K562 (cell line): Measurements from ENCODE around the gene ZNF12. TPM values are rescaled to one million over a fixed set of nuclear protein-coding genes. Genes with fewer than 3 reads are reported as not detected.
"Not testable (repeated sequence)": the region's sequence is repeated elsewhere in the genome, so short reads cannot be mapped to it uniquely, and the experiment has no call there.

Source experiments
- ATAC-seq: fragments of 200-7000 bp; cut with Tn5 transposase; 3 replicates; pipeline ENCODE4 v1.9.1; 2020; ENCODE audit warnings: moderate library complexity
- BruUV-seq: library from RNA; stranded (reverse); fragments of 400-500 nt; replicated peaks from 2 replicates; lab custom pipeline; 2021; lab: Mats Ljungman, UMichigan
- CTCF ChIA-PET: fragments of 300-600 bp; formaldehyde crosslinking; extraction: SDS; loops from one replicate; lab custom pipeline; 2021; ENCODE audit warnings: low intra/inter-chr PET ratio; lab: Yijun Ruan, JAX
- POLR2A ChIA-PET: fragments of 300-600, 350-650 bp; sonication (Branson Sonifier 250); formaldehyde crosslinking; extraction: SDS; loops from one replicate; lab custom pipeline; 2021; ENCODE audit warnings: antibody characterized with exemption, inconsistent platforms; lab: Yijun Ruan, JAX
- DNase-seq, 4 experiments: peaks; one replicate each; pipeline versions ENCODE4 v3.0.0 to v3.0.0-alpha.2; 2011 to 2018; ENCODE audit warnings: low spot score in 3 of 4, mixed read lengths in 3 of 4; ENCODE audit errors: extremely low read depth in 1 of 4
- FAIRE-seq: peaks from 2 replicates; lab custom pipeline; 2011; peaks lifted over from hg19 to GRCh38; lab: Jason Lieb, UNC
- H2AFZ ChIP-seq: 2 replicates; pipeline ENCODE4 v1.6.0; 2011; ENCODE audit warnings: low read depth, low read length, control low read depth, inconsistent platforms
- H3K27ac ChIP-seq: fragments of 200-600 bp; 3 replicates; pipeline ENCODE4 v1.8.0; 2011; ENCODE audit warnings: low read depth, mild to moderate bottlenecking, control low read depth, inconsistent platforms, low read length, moderate library complexity, mixed read lengths; ENCODE audit errors: extremely low read depth
- H3K27me3 ChIP-seq, 2 experiments: fragments of 300-600 bp in 1 of 2; 2 replicates in 1 of 2; 3 replicates in 1 of 2; pipeline versions ENCODE4 v1.6.0 to v1.8.0; 2011; ENCODE audit warnings: inconsistent platforms in 2 of 2, low read length in 2 of 2, mild to moderate bottlenecking in 1 of 2, mixed read lengths in 1 of 2, moderate library complexity in 1 of 2; ENCODE audit not compliant: control insufficient read depth in 2 of 2, insufficient read depth in 2 of 2
- H3K36me3 ChIP-seq: fragments of 300-600 bp; 3 replicates; pipeline ENCODE4 v1.8.0; 2011; ENCODE audit warnings: mild to moderate bottlenecking, low read length, inconsistent platforms; ENCODE audit not compliant: control insufficient read depth, insufficient read depth
- H3K4me1 ChIP-seq, 2 experiments: fragments of 200-600 bp in 1 of 2; replicated peaks in 1 of 2; 2 replicates in 1 of 2; 3 replicates in 1 of 2; pipeline versions ENCODE4 v1.5.1 to v1.8.0; 2011; ENCODE audit warnings: inconsistent platforms in 2 of 2, low read length in 2 of 2, mild to moderate bottlenecking in 1 of 2, mixed read lengths in 1 of 2, moderate library complexity in 1 of 2; ENCODE audit not compliant: control insufficient read depth in 2 of 2, insufficient read depth in 2 of 2
- H3K4me2 ChIP-seq: 2 replicates; pipeline ENCODE4 v1.6.1; 2011; ENCODE audit warnings: low read length, control low read depth, inconsistent platforms, mixed read lengths; ENCODE audit not compliant: insufficient read depth
- H3K4me3 ChIP-seq: fragments of 200-600 bp; sonication (generic), shearing (Covaris generic); 2 replicates; pipeline ENCODE4 v1.5.1; 2016; ENCODE audit warnings: control low read depth, inconsistent platforms
- H3K79me2 ChIP-seq: fragments of 200-600 bp; 3 replicates; pipeline ENCODE4 v1.8.0; 2011; ENCODE audit warnings: low read length, inconsistent platforms; ENCODE audit not compliant: control insufficient read depth, insufficient read depth
- H3K9ac ChIP-seq, 2 experiments: 2 replicates each; pipeline versions ENCODE4 v1.6.0 to v1.6.1; 2011; ENCODE audit warnings: low read depth in 2 of 2, low read length in 2 of 2, control low read depth in 1 of 2, inconsistent platforms in 1 of 2, mild to moderate bottlenecking in 1 of 2, mixed read lengths in 1 of 2; ENCODE audit not compliant: insufficient read depth in 1 of 2
- H3K9me1 ChIP-seq: one replicate; pipeline ENCODE4 v1.6.0; 2011; ENCODE audit warnings: inconsistent platforms, mild to moderate bottlenecking, low read length, moderate library complexity; ENCODE audit not compliant: control insufficient read depth, insufficient read depth
- H3K9me3 ChIP-seq: replicated peaks from 2 replicates; pipeline ENCODE4 v1.5.1; 2011; ENCODE audit warnings: low read depth, low read length, inconsistent platforms; ENCODE audit not compliant: control insufficient read depth, insufficient read depth
- H4K20me1 ChIP-seq: replicated peaks from 2 replicates; pipeline ENCODE4 v1.6.1; 2011; ENCODE audit warnings: low read length, inconsistent platforms, mixed read lengths; ENCODE audit not compliant: control insufficient read depth, insufficient read depth
- KLF6 ChIP-seq: fragments of 250-450 bp; sonication (Bioruptor Pico); IDR thresholded peaks from 2 replicates; pipeline ENCODE4 v1.4.0; 2020; ENCODE audit warnings: mild to moderate bottlenecking, moderate library complexity, borderline replicate concordance
- PATZ1 ChIP-seq: fragments of 250-450 bp; sonication (Bioruptor Pico); IDR thresholded peaks from 2 replicates; pipeline ENCODE4 v1.5.0; 2020; ENCODE audit warnings: mild to moderate bottlenecking, borderline replicate concordance
- POLR2G ChIP-seq: fragments of 200-400 bp; formaldehyde crosslinking; IDR thresholded peaks from 2 replicates; pipeline ENCODE4 v1.6.1; 2017; ENCODE audit warnings: low read depth, mild to moderate bottlenecking, antibody characterized with exemption, low read length, moderate library complexity
- WGBS: fragments of 100-300 bp; shearing (Covaris generic); methylation state at CpG from one replicate; pipeline ENCODE4 v1.1.6; 2016; ENCODE audit warnings: low coverage, mixed read lengths; ENCODE audit not compliant: insufficient coverage; ENCODE audit errors: missing lambda C conversion rate; 5-methylcytosine and 5-hydroxymethylcytosine counted together
- in situ Hi-C: fragments of 300-500 bp; cut with MboI; formaldehyde crosslinking; loops from 4 replicates; pipeline ENCODE4 v1.15.0; 2018; ENCODE audit warnings: inconsistent platforms, mixed read lengths
- intact Hi-C: fragments of 100-400 bp; cut with micrococcal nuclease; formaldehyde crosslinking; loops from 2 replicates; pipeline ENCODE4 v1.14.2; 2022
- polyA plus RNA-seq, 8 experiments: library from polyadenylated mRNA; depleted of rRNA in 4 of 8; stranded (reverse) in 5 of 8; unstranded in 3 of 8; fragments of >200 nt; fragmentation: Nextera tagmentation in 2 of 8; fragmentation: Illumina TruSeq in 1 of 8; extraction: Ambion mirVana in 2 of 8; extraction: Trizol in 1 of 8; gene quantifications; 2 replicates each; pipeline versions ENCODE4 v1.2.1 to v1.2.3, GENCODE V29; 2011 to 2014; ENCODE audit warnings: inconsistent platforms in 1 of 8, missing spikeins in 1 of 8
- total RNA-seq, 7 experiments: library from RNA; depleted of rRNA in 6 of 7; stranded (reverse); fragments of >200 nt in 6 of 7; fragmentation: Illumina TruSeq in 2 of 7; extraction: Trizol in 2 of 7; gene quantifications; 2 replicates each; pipeline versions ENCODE4 v1.2.1 to v1.2.3, GENCODE V29; 2011 to 2021; ENCODE audit warnings: low replicate concordance in 1 of 7

The ZNF12 gene
- total and polyA plus RNA-seq, 9 of the 15 experiments (the other 6 are each of a cell fraction or from before 2014, with no cell fraction given) = 5.8 to 32.3 (median 18.9) TPM

GRCh38 chr7:6706666-6707407, at the start of gene ZNF12 (continued):
- TF ChIP-seq PATZ1 (CRISPR knock-in tag) = no peak
- TF ChIP-seq KLF6 (CRISPR knock-in tag) = no peak

- H2AFZ ChIP-seq, FAIRE-seq, H3K9me3 ChIP-seq, in situ Hi-C loops, BruUV-seq, H3K4me2 ChIP-seq, DNase-seq, H3K27ac ChIP-seq, H3K79me2 ChIP-seq, H3K9me1 ChIP-seq, H3K4me1 ChIP-seq, H4K20me1 ChIP-seq, POLR2A ChIA-PET, H3K36me3 ChIP-seq, ATAC-seq, H3K9ac ChIP-seq, intact Hi-C loops, H3K27me3 ChIP-seq, CTCF ChIA-PET, H3K4me3 ChIP-seq: not testable (repeated sequence)
- WGBS = 92% methylated on average over 15 of the region's 38 CpGs
- TF ChIP-seq POLR2G = peak; percentile 38; the same call in 1 of the 2 replicates
Measured at GRCh38 chr7:6753964-6754363, 47.2 kb upstream of the ZNF12 start, which contains the start of gene RSPH10B2. Gene RSPH10B2 (plus strand): TSS chr7:6754103. CDS start chr7:6757678, 3,575 bp downstream.

GRCh38 chr7:6750173-6750572, 43.4 kb upstream of the ZNF12 start:
- DNase-seq, H3K79me2 ChIP-seq, CTCF ChIA-PET, H3K9ac ChIP-seq, H3K9me1 ChIP-seq, H3K4me1 ChIP-seq, H3K36me3 ChIP-seq, in situ Hi-C loops, H2AFZ ChIP-seq, ATAC-seq, H3K27me3 ChIP-seq, H4K20me1 ChIP-seq, intact Hi-C loops, H3K27ac ChIP-seq, FAIRE-seq, H3K4me2 ChIP-seq, H3K9me3 ChIP-seq, POLR2A ChIA-PET, BruUV-seq, H3K4me3 ChIP-seq: not testable (repeated sequence)
- 91% methylated on average over 3 of the region's 6 CpGs for WGBS

GRCh38 chr7:6749335-6749734, 42.6 kb upstream of the ZNF12 start:
- H3K79me2 ChIP-seq, H4K20me1 ChIP-seq, H3K27ac ChIP-seq, BruUV-seq, FAIRE-seq, H3K4me3 ChIP-seq, H2AFZ ChIP-seq, H3K36me3 ChIP-seq, H3K9me3 ChIP-seq, H3K9ac ChIP-seq, H3K4me2 ChIP-seq, H3K4me1 ChIP-seq, ATAC-seq, CTCF ChIA-PET, H3K9me1 ChIP-seq, in situ Hi-C loops, intact Hi-C loops, H3K27me3 ChIP-seq, DNase-seq, POLR2A ChIA-PET: not testable (repeated sequence)
- 90% methylated on average over 2 of the region's 12 CpGs for WGBS
